OCI-LY1 (cell line): ENCODE data around the gene GJA5.
"Not testable (repeated sequence)": the region's sequence is repeated elsewhere in the genome, so short reads cannot be mapped to it uniquely, and the experiment has no call there.

Source experiments
- H2AFZ ChIP-seq: fragments of 200-600 bp; sonication (generic), shearing (Covaris generic); 2 replicates; pipeline ENCODE4 v1.6.0; 2014; ENCODE audit warnings: antibody characterized with exemption, mild to moderate bottlenecking, low read length
- H3F3A ChIP-seq: fragments of 200-600 bp; sonication (generic), shearing (Covaris generic); 2 replicates; pipeline ENCODE4 v1.6.0; 2014; ENCODE audit warnings: mild to moderate bottlenecking, antibody characterized with exemption, low read length, moderate library complexity; ENCODE audit not compliant: insufficient read depth
- H3K27ac ChIP-seq: fragments of 200-600 bp; sonication (generic); 2 replicates; pipeline ENCODE4 v1.5.1; 2014; ENCODE audit warnings: low read length, mixed run types, mild to moderate bottlenecking, low read depth; ENCODE audit not compliant: poor library complexity, severe bottlenecking
- H3K27me3 ChIP-seq: fragments of 200-600 bp; sonication (generic); 2 replicates; pipeline ENCODE4 v1.6.0; 2014; ENCODE audit warnings: antibody characterized with exemption, mild to moderate bottlenecking, low read length, moderate library complexity; ENCODE audit not compliant: insufficient read depth
- H3K36me3 ChIP-seq: fragments of 200-600 bp; sonication (generic); 2 replicates; pipeline ENCODE4 v1.6.1; 2014; ENCODE audit warnings: mild to moderate bottlenecking, antibody characterized with exemption, low read length, moderate library complexity, mixed read lengths; ENCODE audit not compliant: insufficient read depth
- H3K4me1 ChIP-seq: fragments of 200-600 bp; sonication (generic); 2 replicates; pipeline ENCODE4 v1.5.1; 2014; ENCODE audit warnings: mild to moderate bottlenecking, low read length, moderate library complexity; ENCODE audit not compliant: insufficient read depth, severe bottlenecking
- H3K4me2 ChIP-seq: fragments of 200-600 bp; sonication (generic), shearing (Covaris generic); 2 replicates; pipeline ENCODE4 v1.6.1; 2014; ENCODE audit warnings: low read length
- H3K4me3 ChIP-seq: fragments of 200-600 bp; sonication (generic); 2 replicates; pipeline ENCODE4 v1.5.1; 2014; ENCODE audit warnings: low read length, low read depth, mild to moderate bottlenecking, mixed read lengths; ENCODE audit not compliant: poor library complexity, severe bottlenecking
- H3K79me2 ChIP-seq: fragments of 200-600 bp; shearing (Covaris generic); 2 replicates; pipeline ENCODE4 v1.6.1; 2016; ENCODE audit warnings: mixed run types, low read length, mixed read lengths; ENCODE audit not compliant: insufficient read depth
- H3K9ac ChIP-seq: fragments of 200-600 bp; sonication (generic), shearing (Covaris generic); 2 replicates; pipeline ENCODE4 v1.6.1; 2014; ENCODE audit warnings: mild to moderate bottlenecking, low read length, mixed read lengths
- H3K9me2 ChIP-seq: fragments of 200-600 bp; sonication (generic), shearing (Covaris generic); 2 replicates; pipeline ENCODE4 v1.6.1; 2014; ENCODE audit warnings: low read depth, mild to moderate bottlenecking, low read length, mixed read lengths
- H3K9me3 ChIP-seq: fragments of 200-600 bp; shearing (Covaris generic); 2 replicates; pipeline ENCODE4 v1.6.1; 2014; ENCODE audit warnings: low read length, mixed read lengths
- H4K20me1 ChIP-seq: fragments of 200-600 bp; sonication (generic), shearing (Covaris generic); 2 replicates; pipeline ENCODE4 v1.6.0; 2016; ENCODE audit warnings: mild to moderate bottlenecking, low read length; ENCODE audit not compliant: insufficient read depth
- EZH2 ChIP-seq: fragments of 200-600 bp; sonication (generic), shearing (Covaris generic); IDR thresholded peaks from 2 replicates; pipeline ENCODE4 v1.8.0; 2017; ENCODE audit warnings: borderline replicate concordance, mixed run types, mild to moderate bottlenecking, antibody characterized with exemption, low read length, moderate library complexity, mixed read lengths
- TF ChIP-seq, protein P1 (sequence below): fragments of 200-600 bp; sonication (generic), shearing (Covaris generic); IDR thresholded peaks from 2 replicates; pipeline ENCODE4 v1.5.1; 2017; ENCODE audit warnings: mild to moderate bottlenecking, antibody characterized with exemption, low read length, moderate library complexity, mixed read lengths

GJA5 gene

DNA sequence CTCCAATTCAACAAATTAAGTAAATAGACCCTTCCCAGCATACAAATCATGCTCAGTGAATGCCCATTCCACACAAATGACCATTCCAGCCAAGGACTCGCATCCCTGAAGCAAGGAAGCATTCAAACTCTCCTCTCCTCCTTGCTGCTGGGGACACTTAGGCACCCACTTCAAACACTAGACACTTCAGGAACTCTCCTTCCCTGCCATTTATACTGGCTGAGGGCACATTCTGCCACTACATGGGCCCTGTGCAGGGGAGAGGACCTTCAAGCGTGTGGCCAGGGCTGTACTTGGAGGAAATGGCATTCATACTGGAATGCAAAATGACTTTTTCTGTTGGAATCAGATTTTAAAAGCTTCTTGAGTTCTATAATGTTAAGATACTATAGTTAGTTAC, 22.3 kb downstream of the GJA5 start:
- Histone ChIP-seq H3K4me2 (no peak overlapping the region), H3K9me3 (no peaks in the 10 kb centered on the region), H3K4me3 (no peak overlapping the region), H3K27me3 (no peaks in the 10 kb centered on the region), H3K36me3 (no peaks in the 10 kb centered on the region), H2AFZ (no peak overlapping the region), H3K9ac (no peak overlapping the region), H3K4me1 (no peaks in the 10 kb centered on the region), H3K27ac (no peak overlapping the region), H3K79me2 (no peaks in the 10 kb centered on the region), H3K9me2 (no peaks in the 10 kb centered on the region), H3F3A (no peaks in the 10 kb centered on the region), H4K20me1 (no peaks in the 10 kb centered on the region)
- TF ChIP-seq, protein P1, sequence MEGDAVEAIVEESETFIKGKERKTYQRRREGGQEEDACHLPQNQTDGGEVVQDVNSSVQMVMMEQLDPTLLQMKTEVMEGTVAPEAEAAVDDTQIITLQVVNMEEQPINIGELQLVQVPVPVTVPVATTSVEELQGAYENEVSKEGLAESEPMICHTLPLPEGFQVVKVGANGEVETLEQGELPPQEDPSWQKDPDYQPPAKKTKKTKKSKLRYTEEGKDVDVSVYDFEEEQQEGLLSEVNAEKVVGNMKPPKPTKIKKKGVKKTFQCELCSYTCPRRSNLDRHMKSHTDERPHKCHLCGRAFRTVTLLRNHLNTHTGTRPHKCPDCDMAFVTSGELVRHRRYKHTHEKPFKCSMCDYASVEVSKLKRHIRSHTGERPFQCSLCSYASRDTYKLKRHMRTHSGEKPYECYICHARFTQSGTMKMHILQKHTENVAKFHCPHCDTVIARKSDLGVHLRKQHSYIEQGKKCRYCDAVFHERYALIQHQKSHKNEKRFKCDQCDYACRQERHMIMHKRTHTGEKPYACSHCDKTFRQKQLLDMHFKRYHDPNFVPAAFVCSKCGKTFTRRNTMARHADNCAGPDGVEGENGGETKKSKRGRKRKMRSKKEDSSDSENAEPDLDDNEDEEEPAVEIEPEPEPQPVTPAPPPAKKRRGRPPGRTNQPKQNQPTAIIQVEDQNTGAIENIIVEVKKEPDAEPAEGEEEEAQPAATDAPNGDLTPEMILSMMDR, result no peak
- no peak for TF ChIP-seq EZH2

DNA sequence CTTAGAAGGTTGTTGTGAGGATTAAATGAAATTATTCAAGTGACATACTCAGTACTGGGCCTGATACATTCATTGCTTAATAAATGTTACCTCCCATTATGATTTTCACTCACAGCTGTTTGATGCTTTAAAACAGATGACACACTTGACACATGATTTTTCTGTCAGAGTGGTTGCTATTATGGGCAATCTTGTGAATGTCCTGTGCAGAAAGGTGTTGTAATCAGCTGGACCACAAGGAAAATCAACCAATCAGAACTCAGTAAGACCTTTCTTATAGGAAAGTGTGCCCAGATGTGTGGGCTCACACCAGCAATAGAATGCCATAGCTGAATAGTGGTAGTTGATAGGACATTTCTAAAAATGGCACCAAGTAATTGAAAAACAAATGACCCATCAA, 23.5 kb downstream of the GJA5 start:
- H3K36me3 ChIP-seq, result no peaks in the 10 kb centered on the region
- no peak overlapping the region for H3K27ac ChIP-seq
- H2AFZ ChIP-seq, result no peak overlapping the region
- H3K4me1 ChIP-seq, result no peaks in the 10 kb centered on the region
- H3K4me3 ChIP-seq, result no peak overlapping the region
- no peak overlapping the region for H3K4me2 ChIP-seq
- H3K79me2 ChIP-seq, result no peaks in the 10 kb centered on the region
- no peaks in the 10 kb centered on the region for H3K27me3 ChIP-seq
- TF ChIP-seq EZH2, result no peak
- TF ChIP-seq, protein P1, result no peak
- no peaks in the 10 kb centered on the region for H3K9me2 ChIP-seq
- no peaks in the 10 kb centered on the region for H3K9me3 ChIP-seq
- no peaks in the 10 kb centered on the region for H4K20me1 ChIP-seq
- H3F3A ChIP-seq, result no peaks in the 10 kb centered on the region
- no peak overlapping the region for H3K9ac ChIP-seq

DNA sequence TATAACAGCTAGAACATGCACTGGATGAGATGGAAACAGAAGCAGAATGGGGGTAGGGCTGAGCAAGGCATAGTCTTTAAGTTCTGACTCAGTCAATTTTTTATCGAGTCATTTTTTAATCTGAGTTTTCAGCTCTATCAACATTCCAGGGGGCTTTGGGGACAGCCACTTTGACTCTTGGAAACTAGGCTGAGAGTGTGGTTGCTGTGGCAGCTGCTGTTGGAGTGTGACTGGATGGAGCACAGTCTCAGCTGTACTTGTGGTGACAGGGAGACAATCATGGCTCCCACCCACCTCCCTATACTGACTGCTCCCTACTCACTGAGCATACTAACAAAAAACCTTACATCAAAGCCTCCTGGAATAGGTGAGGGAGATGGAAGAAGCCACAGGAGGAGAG, 25.0 kb downstream of the GJA5 start:
- H3K27ac ChIP-seq, result no peak overlapping the region
- no peak overlapping the region for H3K4me2 ChIP-seq
- no peak overlapping the region for H2AFZ ChIP-seq
- no peaks in the 10 kb centered on the region for H3K36me3 ChIP-seq
- H3K27me3 ChIP-seq, result no peaks in the 10 kb centered on the region
- no peaks in the 10 kb centered on the region for H3F3A ChIP-seq
- H3K9me2 ChIP-seq, result no peaks in the 10 kb centered on the region
- no peaks in the 10 kb centered on the region for H4K20me1 ChIP-seq
- H3K4me1 ChIP-seq, result no peaks in the 10 kb centered on the region
- H3K9ac ChIP-seq, result no peak overlapping the region
- TF ChIP-seq EZH2, result no peak
- TF ChIP-seq, protein P1, result no peak
- H3K4me3 ChIP-seq, result no peak overlapping the region
- H3K79me2 ChIP-seq, result no peaks in the 10 kb centered on the region
- no peaks in the 10 kb centered on the region for H3K9me3 ChIP-seq

DNA sequence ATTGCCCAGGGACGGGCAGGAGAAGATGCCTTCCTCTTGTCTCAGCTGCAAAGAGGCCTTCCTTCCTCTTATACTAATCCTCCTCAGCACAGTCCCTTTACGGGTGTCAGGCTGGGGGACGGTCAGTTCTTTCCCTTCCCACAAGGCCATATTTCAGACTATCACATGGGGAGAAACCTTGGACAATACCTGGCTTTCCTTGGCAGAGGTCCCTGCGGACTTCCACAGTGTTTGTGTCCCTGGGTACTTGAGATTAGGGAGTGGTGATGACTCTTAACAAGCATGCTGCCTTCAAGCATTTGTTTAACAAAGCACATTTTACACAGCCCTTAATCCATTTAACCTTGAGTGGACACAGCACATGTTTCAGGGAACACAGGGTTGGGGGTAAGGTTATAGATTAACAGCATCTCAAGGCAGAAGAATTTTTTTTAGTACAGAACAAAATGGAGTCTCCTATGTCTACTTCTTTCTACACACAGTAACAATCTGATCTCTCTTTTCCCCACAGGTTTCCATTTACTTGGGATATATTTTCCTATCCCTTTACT, 26.0 kb downstream of the GJA5 start:
- H3K27ac ChIP-seq, H4K20me1 ChIP-seq, H3K36me3 ChIP-seq, H3K9me3 ChIP-seq, H3F3A ChIP-seq, H3K9me2 ChIP-seq, H3K4me1 ChIP-seq, H3K27me3 ChIP-seq, H3K9ac ChIP-seq, H3K79me2 ChIP-seq, H2AFZ ChIP-seq, H3K4me2 ChIP-seq, H3K4me3 ChIP-seq: not testable (repeated sequence)
